T-cell (primary cell): Measurements from ENCODE around the gene B3GAT1. TPM values are rescaled to one million over a fixed set of nuclear protein-coding genes. Genes with fewer than 3 reads are reported as not detected.
A peak's percentile ranks its signal among the peaks of the same experiment; 100 is the strongest.

ENCODE experiments used
- ATAC-seq, 4 experiments: fragments of 200-7000 bp in 3 of 4; fragments of 150-1000 bp in 1 of 4; cut with Tn5 transposase; replicated peaks in 1 of 4; 1 replicate in 3 of 4; 2 replicates in 1 of 4; pipeline ENCODE4 v1.10.0; 2021; ENCODE audit warnings: moderate library complexity in 3 of 4, mild to moderate bottlenecking in 2 of 4, moderate number of reproducible peaks in 1 of 4
- CTCF ChIA-PET, 2 donors: fragments of 300-600 bp; sonication (Branson Sonifier 250); formaldehyde crosslinking; loops; one replicate each; lab custom pipeline; 2022; ENCODE audit warnings: antibody characterized with exemption in 2 of 2; lab: Charles Lee
- POLR2A ChIA-PET, 2 donors: fragments of 300-600 bp; sonication (Branson Sonifier 250); formaldehyde crosslinking; loops; one replicate each; lab custom pipeline; 2022; ENCODE audit warnings: antibody characterized with exemption in 2 of 2; lab: Charles Lee
- DNase-seq, 35 experiments: peaks; one replicate each; pipeline versions ENCODE4 v3.0.0 to v3.0.0-alpha.2; 2013 to 2023
- H3K27ac ChIP-seq: one replicate; pipeline ENCODE4 v1.5.1; 2013; ENCODE audit warnings: low read length
- H3K27me3 ChIP-seq, 2 experiments: replicated peaks in 1 of 2; 1 replicate in 1 of 2; 2 replicates in 1 of 2; pipeline versions ENCODE4 v1.6.1 to v1.7.0; 2013; ENCODE audit warnings: low read length in 1 of 2, mixed read lengths in 1 of 2; ENCODE audit not compliant: control insufficient read depth in 2 of 2, insufficient read depth in 2 of 2; ENCODE audit errors: extremely low read depth in 1 of 2
- H3K36me3 ChIP-seq, 2 donors: 1 replicate in 1 of 2; 2 replicates in 1 of 2; pipeline versions ENCODE4 v1.6.1 to v1.7.0; 2013; ENCODE audit warnings: low read length in 1 of 2; ENCODE audit not compliant: control insufficient read depth in 2 of 2, insufficient read depth in 1 of 2; ENCODE audit errors: extremely low read depth in 1 of 2
- H3K4me1 ChIP-seq, 2 experiments: 1 replicate in 1 of 2; 2 replicates in 1 of 2; pipeline versions ENCODE4 v1.6.1 to v1.7.0; 2013; ENCODE audit warnings: low read length in 2 of 2, mixed read lengths in 1 of 2; ENCODE audit not compliant: insufficient read depth in 2 of 2, control insufficient read depth in 1 of 2; ENCODE audit errors: extremely low read depth in 1 of 2
- H3K4me3 ChIP-seq, 2 donors: 1 replicate in 1 of 2; 2 replicates in 1 of 2; pipeline versions ENCODE4 v1.5.1 to v1.7.0; 2013; ENCODE audit warnings: mild to moderate bottlenecking in 2 of 2, low read length in 1 of 2, moderate library complexity in 1 of 2; ENCODE audit not compliant: control insufficient read depth in 1 of 2; ENCODE audit errors: extremely low read depth in 1 of 2
- H3K9me3 ChIP-seq: 2 replicates; pipeline ENCODE4 v1.7.0; 2013
- H3K27ac Mint-ChIP-seq, 2 donors: one replicate each; pipeline ENCODE4 v1.8.0; 2020 to 2021; ENCODE audit warnings: mild to moderate bottlenecking in 2 of 2, mixed read lengths in 2 of 2
- H3K27me3 Mint-ChIP-seq, 2 donors: one replicate each; pipeline ENCODE4 v1.8.0; 2021 to 2022; ENCODE audit warnings: mixed read lengths in 2 of 2
- H3K36me3 Mint-ChIP-seq: one replicate; pipeline ENCODE4 v1.8.0; 2021; ENCODE audit warnings: mixed read lengths
- H3K4me1 Mint-ChIP-seq, 3 donors: one replicate each; pipeline ENCODE4 v1.8.0; 2020 to 2022; ENCODE audit warnings: mixed read lengths in 3 of 3, mild to moderate bottlenecking in 1 of 3
- H3K4me3 Mint-ChIP-seq, 3 donors: one replicate each; pipeline ENCODE4 v1.8.0; 2020 to 2022; ENCODE audit warnings: mild to moderate bottlenecking in 3 of 3, mixed read lengths in 3 of 3, moderate library complexity in 3 of 3
- H3K9me3 Mint-ChIP-seq, 3 donors: one replicate each; pipeline ENCODE4 v1.8.0; 2020 to 2022; ENCODE audit warnings: mixed read lengths in 3 of 3
- WGBS: methylation state at CpG from one replicate; pipeline ENCODE4 v1.1.5; 2013; ENCODE audit warnings: missing lambda C conversion rate; ENCODE audit not compliant: insufficient coverage; 5-methylcytosine and 5-hydroxymethylcytosine counted together
- total RNA-seq, 35 experiments: library from RNA in 6 of 35; stranded (reverse) in 6 of 35; fragments of 120-200 nt in 1 of 35; gene quantifications; one replicate each; pipeline versions ENCODE4 v1.2.1 to v1.2.4 and lab custom pipeline; 2013 to 2026

Gene B3GAT1
- total RNA-seq, 5 donors from 2014 or later (not counting 1 experiment from before 2014, with no cell fraction given): 0.38 to 6.1 (median 1.3) TPM

DNA sequence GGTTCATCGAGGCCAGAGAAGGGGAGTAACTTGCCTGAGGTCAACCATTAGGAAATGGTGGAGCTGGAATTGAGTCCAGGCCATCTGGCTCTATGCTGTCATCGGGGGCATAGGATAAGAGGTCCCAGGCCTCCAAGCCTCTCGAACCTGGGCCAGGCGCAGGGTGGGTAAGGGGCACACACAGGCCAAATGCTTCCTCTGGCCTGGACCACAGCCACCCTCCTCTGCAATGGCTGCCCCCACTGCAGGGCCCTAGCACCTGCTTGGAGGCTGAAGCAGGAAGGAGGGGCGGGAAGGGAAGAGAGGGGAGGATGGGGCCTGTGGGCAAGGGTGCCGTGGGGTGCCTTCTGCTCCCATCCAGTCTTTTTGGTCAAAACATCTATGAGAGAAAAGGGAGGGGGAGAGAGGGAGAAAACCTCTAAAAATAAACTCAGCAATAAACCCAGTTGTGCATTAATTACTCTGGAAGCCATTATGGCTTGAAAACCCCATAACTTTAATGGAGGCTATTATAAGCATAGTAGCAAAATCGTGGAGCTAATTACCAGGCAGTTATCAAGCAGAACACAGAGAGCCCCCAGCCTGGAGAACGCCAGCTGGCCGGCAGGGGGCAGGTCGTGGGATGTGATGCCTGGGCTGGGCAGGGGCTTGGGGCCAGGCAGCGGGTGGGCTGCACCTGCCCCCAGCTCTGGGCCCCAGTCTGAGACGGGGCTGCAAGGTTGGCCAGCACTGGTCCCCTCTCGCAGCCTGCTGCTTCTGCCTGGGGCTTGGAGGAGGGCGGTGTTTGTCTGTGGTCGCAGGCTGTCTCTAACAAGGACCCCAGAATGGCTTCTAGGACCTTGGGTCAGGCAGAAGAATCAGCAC lies 21.1 kb downstream of the B3GAT1 start:
- no peak overlapping the region for H3K27ac ChIP-seq
- 86% methylated on average over 9 of the region's 15 CpGs for WGBS
- no peaks in the 10 kb centered on the region for H3K36me3 ChIP-seq
- H3K4me1 ChIP-seq: peaks cover 5 to 23% of the 10 kb centered on the region in 2 experiments
- H3K9me3 ChIP-seq: no peaks in the 10 kb centered on the region
- H3K4me3 Mint-ChIP-seq: no peak overlapping the region
- H3K4me1 Mint-ChIP-seq: peaks cover 18 to 27% (median 18%) of the 10 kb centered on the region in 3 donors
- ATAC-seq (no peak), DNase-seq (no peak)
- peaks cover 0 to 48% of the 10 kb centered on the region in 2 experiments for H3K27me3 ChIP-seq
- ChIA-PET CTCF (no interaction called here), POLR2A (no interaction called here)
- no peaks in the 10 kb centered on the region for H3K36me3 Mint-ChIP-seq
- H3K27me3 Mint-ChIP-seq: peaks cover 12 to 13% of the 10 kb centered on the region in 2 donors
- H3K9me3 Mint-ChIP-seq: no peaks in the 10 kb centered on the region
- H3K4me3 ChIP-seq: no peak overlapping the region
- H3K27ac Mint-ChIP-seq: no peak overlapping the region

DNA sequence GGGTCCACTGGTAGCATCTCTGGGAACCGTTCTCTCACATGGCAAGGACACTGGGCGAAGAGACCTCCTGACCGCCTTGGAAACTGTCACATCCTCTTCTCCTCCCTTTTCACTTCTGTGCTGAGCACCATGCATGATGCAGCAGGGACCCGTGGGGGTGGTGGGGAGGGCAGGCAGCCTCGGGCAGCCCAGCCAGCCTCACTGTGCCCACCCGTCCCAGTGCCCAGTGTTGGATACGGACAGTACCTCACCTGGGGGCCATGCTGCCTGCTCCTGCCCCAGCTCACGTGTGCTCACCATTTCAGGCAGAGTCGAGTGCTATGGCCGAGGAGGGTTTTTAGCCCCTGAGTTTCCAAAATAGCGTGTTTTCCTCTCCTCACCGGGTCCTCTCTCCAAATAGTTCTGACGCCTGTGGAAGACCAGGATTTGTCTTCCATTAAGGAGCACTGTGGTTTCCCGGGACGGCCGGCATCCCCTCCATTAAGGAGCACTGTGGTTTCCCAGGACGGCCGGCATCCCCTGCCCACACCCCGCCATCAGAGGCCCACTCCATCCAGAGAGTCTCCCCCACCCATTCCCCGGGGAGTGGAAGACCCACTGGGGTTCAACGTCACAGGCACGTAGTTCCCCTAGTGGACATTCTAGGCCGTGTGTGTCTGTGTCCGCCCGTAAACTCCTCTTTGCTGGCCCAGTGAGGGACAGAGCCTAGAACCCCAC lies 22.4 kb downstream of the B3GAT1 start:
- CTCF ChIA-PET: no interaction called here
- DNase-seq: no peak
- POLR2A ChIA-PET: no interaction called here
- Mint-ChIP-seq H3K27me3 (peaks cover 15 to 16% of the 10 kb centered on the region in 2 donors), H3K4me1 (peaks cover 21 to 36% (median 22%) of the 10 kb centered on the region in 3 donors), H3K36me3 (no peaks in the 10 kb centered on the region), H3K27ac (no peak overlapping the region), H3K9me3 (no peaks in the 10 kb centered on the region), H3K4me3 (no peak overlapping the region)
- H3K27ac ChIP-seq: no peak overlapping the region
- H3K4me1 ChIP-seq: peaks cover 6 to 35% of the 10 kb centered on the region in 2 experiments
- 87% methylated on average over 13 of the region's 25 CpGs for WGBS
- no peak for ATAC-seq
- no peaks in the 10 kb centered on the region for H3K9me3 ChIP-seq
- H3K27me3 ChIP-seq: peaks cover 2 to 58% of the 10 kb centered on the region in 2 experiments
- no peaks in the 10 kb centered on the region for H3K36me3 ChIP-seq
- H3K4me3 ChIP-seq: no peak overlapping the region

DNA sequence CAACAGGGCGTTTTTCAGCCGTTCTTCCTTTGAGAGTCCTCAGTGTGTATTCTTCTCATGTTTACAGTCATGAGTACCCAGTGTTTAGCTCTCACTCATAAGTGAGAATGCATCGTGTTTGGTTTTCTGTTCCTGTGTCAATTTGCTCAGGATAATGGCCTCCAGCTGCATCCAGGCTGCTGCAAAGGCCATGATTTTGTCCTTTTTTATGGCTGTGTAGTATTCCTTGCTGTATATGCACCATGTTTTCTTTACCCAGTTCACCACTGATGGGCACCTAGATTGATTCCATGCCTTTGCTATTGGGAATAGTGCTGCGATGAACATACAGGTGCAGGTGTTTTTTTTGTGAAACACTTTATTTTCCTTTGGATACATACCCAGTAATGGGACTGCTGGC lies 23.5 kb downstream of the B3GAT1 start:
- Mint-ChIP-seq H3K9me3 (no peaks in the 10 kb centered on the region), H3K27ac (no peak overlapping the region), H3K4me1 (peaks cover 21 to 36% (median 22%) of the 10 kb centered on the region in 3 donors), H3K36me3 (no peaks in the 10 kb centered on the region), H3K4me3 (no peak overlapping the region), H3K27me3 (peaks cover 15 to 16% of the 10 kb centered on the region in 2 donors)
- Histone ChIP-seq H3K27ac (no peak overlapping the region), H3K4me3 (no peak overlapping the region), H3K4me1 (peaks cover 6 to 38% of the 10 kb centered on the region in 2 experiments), H3K36me3 (no peaks in the 10 kb centered on the region), H3K9me3 (no peaks in the 10 kb centered on the region), H3K27me3 (peaks cover 2 to 61% of the 10 kb centered on the region in 2 experiments)
- ChIA-PET CTCF (no interaction called here), POLR2A (no interaction called here)
- no peak for ATAC-seq
- DNase-seq: no peak
- WGBS: 82% methylated on average over 3 of the region's 4 CpGs

DNA sequence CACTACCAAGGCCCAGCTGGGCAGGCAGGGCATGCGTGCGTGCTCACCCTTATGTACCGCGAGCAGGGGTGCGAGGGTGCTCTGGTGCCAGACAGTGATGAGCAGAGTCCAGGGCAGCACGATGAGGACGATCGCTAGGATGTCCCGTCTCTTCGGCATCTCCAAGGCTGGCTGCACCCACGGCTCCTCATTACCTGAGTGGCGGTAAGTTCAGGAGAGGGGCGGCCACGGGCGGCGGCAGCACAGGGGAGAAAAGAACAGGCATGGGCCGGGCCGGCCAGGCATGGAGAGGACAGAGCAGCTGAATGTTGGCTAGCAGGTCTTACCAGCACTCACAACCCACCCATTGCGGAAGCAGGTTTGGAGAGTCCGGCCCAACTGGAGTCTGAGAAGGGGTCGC lies 24.5 kb downstream of the B3GAT1 start:
- ATAC-seq (no peak), DNase-seq (no peak)
- Histone ChIP-seq H3K27me3 (peaks cover 2 to 66% of the 10 kb centered on the region in 2 experiments), H3K4me1 (peaks cover 6 to 38% of the 10 kb centered on the region in 2 experiments), H3K4me3 (no peak overlapping the region), H3K9me3 (no peaks in the 10 kb centered on the region), H3K36me3 (no peaks in the 10 kb centered on the region), H3K27ac (no peak overlapping the region)
- WGBS: 92% methylated on average over 12 of the region's 21 CpGs
- Mint-ChIP-seq H3K27ac (no peak overlapping the region), H3K4me3 (peak overlapping the region in 1 of 3 donors; percentile 40), H3K4me1 (peaks cover 21 to 36% (median 22%) of the 10 kb centered on the region in 3 donors), H3K9me3 (no peaks in the 10 kb centered on the region), H3K27me3 (peaks cover 13 to 16% of the 10 kb centered on the region in 2 donors), H3K36me3 (no peaks in the 10 kb centered on the region)
- ChIA-PET POLR2A (no interaction called here), CTCF (no interaction called here)

DNA sequence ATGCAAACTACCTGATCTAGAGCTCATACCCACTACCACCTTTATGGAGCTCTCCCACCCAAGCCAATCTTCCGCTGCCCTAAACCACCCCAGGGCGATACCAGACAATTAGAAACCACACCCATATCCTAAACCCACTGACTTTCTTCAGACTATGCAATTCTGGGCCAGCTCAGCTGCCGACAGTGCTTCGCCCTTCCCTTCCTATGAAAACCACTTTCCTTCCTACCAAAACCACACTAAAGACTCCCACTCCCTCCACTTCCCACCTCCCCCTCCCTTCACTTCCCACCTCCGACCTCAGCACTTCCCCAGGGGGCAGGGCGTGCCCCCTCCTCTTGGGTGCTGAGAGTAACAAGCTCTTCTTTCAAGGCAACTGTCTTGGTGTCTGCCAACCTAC lies 25.1 kb downstream of the B3GAT1 start:
- DNase-seq (peak in 1 of 35 experiments; percentile 12), ATAC-seq (peak in 1 of 4 experiments; percentile 19)
- H3K27me3 Mint-ChIP-seq: peaks cover 16% of the 10 kb centered on the region in 2 donors
- Histone ChIP-seq H3K4me3 (peak overlapping the region in 1 of 2 donors; percentile 7), H3K4me1 (peaks cover 6 to 38% of the 10 kb centered on the region in 2 experiments), H3K36me3 (no peaks in the 10 kb centered on the region), H3K27me3 (peaks cover 2 to 68% of the 10 kb centered on the region in 2 experiments), H3K27ac (no peak overlapping the region), H3K9me3 (no peaks in the 10 kb centered on the region)
- H3K9me3 Mint-ChIP-seq: no peaks in the 10 kb centered on the region
- 2% methylated on average over 5 of the region's 6 CpGs for WGBS
- no peaks in the 10 kb centered on the region for H3K36me3 Mint-ChIP-seq
- H3K4me3 Mint-ChIP-seq: peak overlapping the region in 2 of 3 donors; percentile 11 to 40
- ChIA-PET CTCF (no interaction called here), POLR2A (no interaction called here)
- no peak overlapping the region for H3K27ac Mint-ChIP-seq
- peaks cover 21 to 36% (median 22%) of the 10 kb centered on the region in 3 donors for H3K4me1 Mint-ChIP-seq

DNA sequence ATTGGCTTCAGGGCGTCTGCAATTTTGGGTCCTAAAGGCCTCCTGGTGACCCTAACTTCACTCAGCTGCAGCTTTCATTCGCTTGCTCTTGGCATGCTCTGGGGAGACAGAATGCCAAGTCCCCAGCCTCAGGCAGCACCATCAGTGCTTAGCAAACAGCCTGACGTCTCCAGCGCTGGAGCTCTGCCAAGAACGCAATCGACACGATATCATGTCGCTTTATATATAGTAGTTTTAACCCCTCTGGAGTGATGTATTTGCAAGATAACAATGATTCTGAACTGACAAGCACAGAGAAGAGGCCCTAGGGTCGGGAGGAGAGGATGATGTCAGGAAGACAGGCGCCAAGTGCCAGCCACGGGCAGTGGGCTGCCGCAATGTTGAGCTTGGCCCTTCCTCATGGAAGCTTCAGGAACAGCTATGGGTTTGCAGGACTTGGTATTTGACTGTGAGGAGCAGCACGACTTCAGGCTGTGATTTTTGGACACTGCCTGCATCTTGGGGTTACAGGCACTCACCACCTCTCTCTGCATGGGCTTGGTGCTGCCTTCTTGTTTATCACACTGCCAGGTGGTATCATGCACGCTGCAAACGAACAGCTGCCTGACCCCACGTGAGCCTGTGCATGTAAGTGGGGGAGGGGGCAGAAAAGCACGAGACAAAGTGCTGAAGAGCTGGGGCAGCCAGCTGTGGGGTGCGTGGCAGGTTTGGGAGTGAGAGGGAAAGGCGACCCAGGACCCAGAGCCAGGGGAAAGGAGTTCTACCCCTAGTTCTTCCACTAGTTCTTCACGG lies 26.1 kb downstream of the B3GAT1 start:
- Mint-ChIP-seq H3K9me3 (no peaks in the 10 kb centered on the region), H3K36me3 (no peaks in the 10 kb centered on the region), H3K27me3 (peaks cover 16 to 17% of the 10 kb centered on the region in 2 donors), H3K4me1 (peaks cover 21 to 36% (median 22%) of the 10 kb centered on the region in 3 donors), H3K27ac (no peak overlapping the region), H3K4me3 (peak overlapping the region in 1 of 3 donors; percentile 40)
- WGBS: 84% methylated on average over 13 of the region's 20 CpGs
- Histone ChIP-seq H3K36me3 (no peaks in the 10 kb centered on the region), H3K27ac (no peak overlapping the region), H3K27me3 (peaks cover 2 to 68% of the 10 kb centered on the region in 2 experiments), H3K4me1 (peaks cover 6 to 38% of the 10 kb centered on the region in 2 experiments), H3K9me3 (no peaks in the 10 kb centered on the region), H3K4me3 (no peak overlapping the region)
- CTCF ChIA-PET: no interaction called here
- ATAC-seq (no peak), DNase-seq (no peak)
- POLR2A ChIA-PET: no interaction called here
